ENCODE data around the gene CA14.
"Not testable (repeated sequence)": the region's sequence is repeated elsewhere in the genome, so short reads cannot be mapped to it uniquely, and the experiment has no call there.

Gene CA14

DNA sequence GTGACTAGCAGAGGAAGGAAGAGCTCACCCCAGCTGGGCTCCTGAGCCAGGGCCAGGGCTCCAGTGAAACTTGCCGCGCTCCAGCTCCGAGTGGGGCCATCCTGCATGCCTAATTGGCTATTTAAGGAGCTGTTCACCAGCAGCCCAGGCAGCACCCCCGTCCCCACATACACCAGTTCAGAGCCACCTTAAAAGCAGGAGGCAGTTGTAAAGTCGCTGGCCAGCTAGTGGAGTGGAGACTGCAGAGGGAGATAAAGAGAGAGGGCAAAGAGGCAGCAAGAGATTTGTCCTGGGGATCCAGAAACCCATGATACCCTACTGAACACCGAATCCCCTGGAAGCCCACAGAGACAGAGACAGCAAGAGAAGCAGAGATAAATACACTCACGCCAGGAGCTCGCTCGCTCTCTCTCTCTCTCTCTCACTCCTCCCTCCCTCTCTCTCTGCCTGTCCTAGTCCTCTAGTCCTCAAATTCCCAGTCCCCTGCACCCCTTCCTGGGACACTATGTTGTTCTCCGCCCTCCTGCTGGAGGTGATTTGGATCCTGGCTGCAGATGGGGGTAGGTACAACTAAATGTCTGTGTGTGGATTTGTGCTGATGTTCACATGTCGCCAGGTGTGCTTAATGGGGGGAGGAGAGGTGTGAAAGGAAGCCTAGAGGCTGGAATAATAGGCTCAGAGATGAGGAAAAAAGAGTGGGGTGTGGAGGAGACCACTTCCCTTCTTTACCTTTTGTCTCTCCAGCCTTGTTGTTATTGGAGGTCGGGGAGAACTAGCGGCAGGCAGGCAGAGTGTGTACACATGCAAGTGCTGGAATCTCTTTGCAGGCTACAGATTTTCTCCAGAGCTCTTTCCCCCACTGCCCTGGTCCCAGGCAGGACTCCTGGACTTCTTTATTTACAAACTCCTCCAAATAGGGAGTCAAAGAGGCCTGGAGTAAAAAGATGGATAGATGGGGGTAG lies at the start of gene CA14:
Gene CA14 (plus strand): TSS at position 151 of the 962 bp plus-strand sequence. CDS start 355 bp downstream, at position 506.
- no peak for DNase-seq

DNA sequence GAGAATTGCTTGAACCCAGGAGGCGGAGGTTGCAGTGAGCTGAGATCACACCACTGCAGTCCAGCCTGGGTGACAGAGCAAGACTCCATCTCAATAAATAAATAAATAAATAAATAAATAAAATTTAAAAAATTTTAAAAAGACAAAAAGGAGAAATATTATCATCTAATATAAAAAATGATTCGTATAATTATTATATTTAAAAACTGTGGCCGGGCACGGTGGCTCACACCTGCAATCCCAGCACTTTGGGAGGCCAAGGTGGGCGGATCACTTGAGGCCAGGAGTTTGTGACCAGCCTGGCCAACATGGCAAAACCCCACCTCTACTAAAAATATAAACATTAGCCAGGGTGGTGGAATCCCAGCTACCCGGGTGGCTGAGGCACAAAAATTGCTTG lies 49.1 kb upstream of the CA14 start:
- not testable (repeated sequence) for DNase-seq

DNA sequence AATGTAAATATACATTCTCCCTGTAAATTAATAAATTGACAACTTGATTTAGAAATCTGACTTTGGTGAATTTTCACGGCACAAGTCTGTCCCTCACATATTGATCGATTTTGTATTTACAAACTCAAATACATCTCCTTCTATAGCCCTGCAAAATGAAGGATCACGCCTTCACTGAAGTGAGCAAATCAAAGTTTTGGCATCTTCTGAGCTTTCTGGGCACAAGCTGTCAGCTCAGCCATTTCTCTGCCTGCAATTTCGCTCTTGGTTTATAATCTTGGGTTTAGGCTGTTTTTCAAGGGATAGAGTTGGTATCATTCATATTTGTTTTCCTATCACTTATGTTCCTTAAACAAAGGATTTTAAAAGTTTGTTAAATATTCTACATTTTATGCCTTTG lies 47.5 kb upstream of the CA14 start:
- no peak for DNase-seq

DNA sequence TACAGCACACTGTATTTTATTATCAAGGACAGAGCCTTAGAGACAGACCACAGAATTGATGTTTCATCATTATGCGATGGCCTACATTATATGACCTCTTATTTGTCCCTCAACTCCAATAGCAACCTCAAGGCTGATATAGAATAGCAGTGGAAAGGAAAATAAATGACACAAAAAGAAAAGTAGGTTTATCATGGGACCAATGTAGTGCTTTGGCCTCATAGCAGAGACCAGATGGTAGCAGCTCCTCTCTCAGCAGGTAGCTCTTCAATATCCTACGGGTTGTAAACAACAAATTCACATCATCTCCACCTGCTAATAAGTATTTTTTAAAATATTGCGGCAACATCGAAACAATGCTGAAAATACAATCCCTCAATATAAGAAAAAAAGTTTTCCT lies 46.9 kb upstream of the CA14 start:
- DNase-seq, result no peak

DNA sequence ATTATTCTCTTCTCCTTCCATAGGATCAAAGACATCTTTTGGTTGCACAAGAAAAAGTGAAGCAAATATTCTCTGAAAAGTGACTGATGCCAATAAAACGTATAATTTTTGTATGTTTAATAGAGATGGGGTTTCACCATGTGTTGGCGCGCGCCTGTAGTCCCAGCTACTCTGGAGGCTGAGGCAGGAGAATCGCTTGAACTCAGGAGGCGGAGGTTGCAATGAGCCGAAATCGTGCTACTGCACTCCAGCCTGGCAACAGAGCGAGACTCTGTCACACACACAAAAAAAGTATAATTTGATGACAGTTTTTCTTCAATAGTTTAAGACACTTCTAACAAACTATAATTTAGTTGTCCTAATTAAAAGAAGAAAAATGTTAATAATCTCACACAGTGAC lies 45.5 kb upstream of the CA14 start:
- no peak for DNase-seq

DNA sequence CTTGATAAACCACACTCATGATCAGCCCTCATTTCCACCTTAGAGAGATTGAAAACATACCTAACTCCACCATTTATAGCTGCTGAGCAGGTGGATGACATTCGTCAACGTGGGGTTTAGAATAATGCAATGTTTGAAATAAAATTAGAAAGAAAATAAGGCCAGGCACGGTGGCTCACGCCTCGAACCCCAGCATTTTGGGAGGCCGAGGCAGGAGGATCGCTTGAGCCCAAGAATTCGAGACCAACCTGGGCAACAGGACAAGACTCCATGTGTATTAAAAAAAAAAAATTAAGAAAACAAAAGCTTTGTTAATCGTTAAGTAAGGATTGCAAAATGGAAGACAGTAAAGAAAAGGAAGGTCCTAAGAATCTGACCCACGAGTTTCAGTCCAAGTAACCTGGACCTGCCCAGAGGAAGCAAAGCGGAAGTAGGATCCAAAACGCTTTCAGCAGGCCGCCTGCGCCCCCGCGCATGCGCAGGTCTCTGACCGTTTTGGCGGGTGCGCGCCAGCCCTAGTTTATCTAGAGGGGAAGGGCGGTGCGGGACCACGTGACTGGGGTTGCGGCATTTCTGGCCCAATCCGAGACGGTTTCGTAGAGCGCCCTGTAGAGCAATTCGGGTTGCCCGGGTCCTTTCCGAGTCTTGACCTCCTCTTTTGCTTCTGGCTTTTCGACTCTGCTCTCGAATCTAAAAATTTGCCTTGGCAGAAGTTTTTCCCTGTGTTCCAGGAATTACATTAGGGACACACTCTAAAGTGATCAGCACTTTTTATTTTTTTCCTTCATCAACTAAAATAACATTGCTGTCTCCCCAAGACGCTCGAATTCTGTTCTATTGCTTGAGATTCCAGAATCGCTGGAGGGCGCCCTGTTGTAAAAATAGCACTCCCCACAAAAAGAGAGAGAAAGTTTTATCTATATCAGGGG lies 44.1 kb upstream of the CA14 start:
- DNase-seq, result peak; percentile 75 to 93

DNA sequence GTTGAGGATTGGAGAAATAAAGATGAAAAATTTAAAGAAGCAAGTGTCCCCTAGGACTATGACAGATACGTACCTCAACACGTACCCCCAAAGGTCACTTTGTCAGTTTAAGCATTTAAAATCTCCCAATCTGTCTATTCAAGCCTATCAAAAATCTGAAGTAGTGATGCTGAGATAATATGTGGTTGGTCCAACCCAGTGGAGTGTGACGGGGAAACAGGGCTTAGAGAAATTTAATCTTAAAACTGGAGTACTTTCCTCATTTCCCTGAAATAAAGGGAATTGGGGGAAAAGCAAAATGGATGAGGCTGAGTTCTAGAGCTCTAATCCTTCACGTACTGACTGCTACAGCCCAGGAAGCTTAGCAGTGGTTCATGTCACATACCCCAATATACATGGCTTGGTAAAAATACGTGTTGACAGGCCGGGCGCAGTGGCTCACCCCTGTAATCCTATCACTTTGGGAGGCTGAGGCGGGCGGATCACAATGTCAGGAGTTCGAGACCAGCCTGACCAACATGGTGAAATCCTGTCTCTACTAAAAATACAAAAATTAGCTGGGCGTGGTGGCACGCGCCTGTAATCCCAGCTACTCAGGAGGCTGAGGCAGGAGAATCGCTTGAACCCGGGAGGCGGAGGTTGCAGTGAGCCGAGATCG lies 43.3 kb upstream of the CA14 start:
- DNase-seq, result not testable (repeated sequence)

DNA sequence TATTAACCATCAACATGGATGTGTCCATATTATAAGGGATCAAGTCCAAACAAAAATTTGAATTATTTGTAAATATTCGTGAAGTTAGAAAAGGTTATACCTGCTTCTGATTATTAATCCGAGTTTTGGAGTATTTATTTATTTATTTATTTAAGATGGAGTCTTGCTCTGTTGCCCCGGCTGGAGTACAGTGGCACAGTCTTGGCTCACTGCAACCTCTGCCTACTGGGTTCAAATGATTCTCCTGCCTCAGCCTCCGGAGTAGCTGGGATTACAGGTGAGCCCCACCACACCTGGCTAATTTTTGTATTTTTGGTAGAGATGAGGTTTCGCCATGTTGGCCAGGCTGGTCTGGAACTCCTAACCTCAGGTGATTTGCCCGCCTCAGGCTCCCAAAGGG lies 41.7 kb upstream of the CA14 start:
- DNase-seq, result not testable (repeated sequence)

DNA sequence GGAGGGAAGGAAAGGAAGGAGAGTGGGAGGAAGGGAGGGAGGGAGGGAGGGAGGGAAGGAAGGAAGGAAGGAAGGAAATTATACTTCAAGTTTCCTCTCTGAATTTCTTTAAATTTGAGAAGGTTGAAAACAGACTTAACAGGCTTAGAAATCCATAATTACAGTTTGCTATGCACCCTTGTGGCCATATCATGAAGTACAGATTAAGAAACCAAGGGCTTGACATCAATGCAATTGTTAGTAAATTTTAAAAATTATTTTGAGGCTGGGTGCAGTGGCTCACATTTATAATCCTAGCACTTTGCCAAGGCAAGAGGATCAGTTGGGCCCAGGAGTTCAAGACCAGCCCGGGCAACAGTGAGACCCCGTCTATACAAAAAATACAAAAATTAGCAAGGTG lies 36.0 kb upstream of the CA14 start:
- no peak for DNase-seq

DNA sequence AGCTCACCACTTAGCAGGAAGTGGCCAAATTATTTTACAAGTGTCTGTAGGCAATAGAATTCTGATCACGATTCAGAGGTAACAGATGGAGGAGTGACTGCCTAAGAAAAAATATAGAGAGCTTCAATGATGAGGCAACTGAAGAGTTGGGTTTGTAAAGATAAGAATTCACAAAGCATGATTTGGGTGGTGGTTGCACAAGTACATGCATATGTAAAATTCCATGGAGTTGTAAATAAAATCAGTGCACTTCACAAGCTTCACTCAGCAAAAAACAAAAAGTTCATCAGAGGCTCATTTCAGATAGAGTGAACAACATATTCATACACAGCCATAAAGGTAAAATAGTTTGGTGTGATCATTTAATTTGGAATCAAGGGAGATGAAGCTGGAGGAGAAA lies 32.6 kb upstream of the CA14 start:
- DNase-seq, result no peak

DNA sequence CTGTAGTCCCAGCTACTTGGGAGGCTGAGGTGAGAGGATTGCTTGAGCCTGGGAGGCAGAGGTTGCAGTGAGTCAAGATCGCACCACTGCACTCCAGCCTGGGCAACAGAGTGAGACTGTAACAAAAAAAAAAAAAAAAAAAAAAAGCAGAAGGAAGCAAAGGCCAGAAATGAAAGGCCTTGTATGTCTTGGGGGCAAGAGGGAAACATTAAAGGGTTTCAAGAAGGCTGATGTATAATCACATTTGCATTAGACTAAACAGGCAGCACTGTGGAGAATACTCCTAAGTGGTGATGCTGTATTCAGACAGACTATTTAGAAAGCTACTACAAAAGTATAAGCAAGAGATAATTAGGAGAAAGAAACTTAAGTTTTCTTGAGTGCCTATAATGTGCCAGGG lies 32.0 kb upstream of the CA14 start:
- no peak for DNase-seq

DNA sequence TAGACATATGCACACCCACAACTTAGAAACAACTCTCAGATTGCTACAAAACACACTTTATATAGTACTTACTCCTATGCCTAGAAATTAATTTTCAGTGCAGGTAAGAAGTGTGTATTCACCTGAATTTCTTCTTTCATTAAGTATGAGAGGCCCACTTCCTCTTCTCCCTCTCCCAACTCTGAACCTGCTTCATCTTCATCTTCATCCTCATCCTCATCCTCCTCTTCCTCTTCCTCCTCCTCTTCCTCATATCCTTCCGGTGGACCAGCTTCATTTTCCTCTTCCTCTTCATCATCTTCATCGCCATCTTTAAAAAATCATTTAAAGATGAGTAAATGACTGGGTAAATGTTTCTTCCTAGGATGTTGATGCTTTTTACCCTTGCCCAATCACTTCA lies 31.1 kb upstream of the CA14 start:
- no peak for DNase-seq

DNA sequence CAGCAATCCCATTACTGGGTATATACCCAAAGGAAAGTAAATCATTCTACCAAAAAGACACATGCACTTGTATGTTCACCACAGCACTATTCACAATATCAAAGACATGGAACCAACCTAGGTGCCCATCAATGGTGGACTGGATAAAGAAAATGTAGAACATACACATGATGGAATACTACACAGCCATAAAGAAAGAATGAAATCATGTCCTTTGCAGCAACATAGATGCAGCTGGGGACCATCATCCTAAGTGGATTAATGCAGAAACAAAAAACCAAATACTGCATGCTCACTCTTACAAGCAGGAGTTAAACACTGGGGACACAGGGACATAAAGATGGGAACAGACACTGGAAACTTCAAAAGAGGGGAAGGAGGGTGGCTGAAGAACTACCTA lies 30.3 kb upstream of the CA14 start:
- no peak for DNase-seq

DNA sequence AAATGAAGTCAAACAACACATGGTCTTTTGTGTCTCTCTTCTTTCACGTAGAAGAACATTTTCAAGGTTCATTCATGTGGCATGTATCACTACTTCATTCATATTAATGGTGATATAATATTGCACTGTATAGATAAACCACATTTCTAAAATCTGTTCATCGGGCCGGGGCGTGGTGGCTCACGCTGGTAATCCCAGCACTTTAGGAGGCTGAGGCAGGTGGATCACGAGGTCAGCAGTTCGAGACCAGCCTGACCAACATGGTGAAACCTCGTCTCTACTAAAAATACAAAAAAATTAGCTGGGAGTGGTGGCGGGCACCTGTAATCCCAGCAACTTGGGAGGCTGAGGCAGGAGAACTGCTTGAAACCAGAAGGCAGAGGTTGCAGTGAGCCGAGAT lies 29.3 kb upstream of the CA14 start:
- DNase-seq, result not testable (repeated sequence)

DNA sequence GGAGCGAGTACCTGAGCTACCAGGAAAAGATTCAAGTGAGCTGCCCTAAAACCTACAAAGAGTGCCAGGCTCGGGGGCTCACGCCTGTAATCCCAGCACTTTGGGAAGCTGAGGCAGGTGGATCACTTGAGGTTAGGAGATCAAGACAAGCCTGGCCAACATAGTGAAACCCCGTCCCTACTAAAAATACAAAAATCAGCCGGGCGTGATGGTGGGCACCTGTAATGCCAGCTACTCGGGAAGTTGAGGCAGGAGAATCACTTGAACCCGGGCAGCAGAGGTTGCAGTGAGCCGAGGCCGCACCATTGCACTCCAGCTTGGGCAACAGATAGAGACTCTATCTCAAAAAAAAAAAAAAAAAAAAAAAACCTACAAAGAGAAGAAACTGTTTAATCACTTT lies 24.7 kb upstream of the CA14 start:
- DNase-seq, result not testable (repeated sequence)

DNA sequence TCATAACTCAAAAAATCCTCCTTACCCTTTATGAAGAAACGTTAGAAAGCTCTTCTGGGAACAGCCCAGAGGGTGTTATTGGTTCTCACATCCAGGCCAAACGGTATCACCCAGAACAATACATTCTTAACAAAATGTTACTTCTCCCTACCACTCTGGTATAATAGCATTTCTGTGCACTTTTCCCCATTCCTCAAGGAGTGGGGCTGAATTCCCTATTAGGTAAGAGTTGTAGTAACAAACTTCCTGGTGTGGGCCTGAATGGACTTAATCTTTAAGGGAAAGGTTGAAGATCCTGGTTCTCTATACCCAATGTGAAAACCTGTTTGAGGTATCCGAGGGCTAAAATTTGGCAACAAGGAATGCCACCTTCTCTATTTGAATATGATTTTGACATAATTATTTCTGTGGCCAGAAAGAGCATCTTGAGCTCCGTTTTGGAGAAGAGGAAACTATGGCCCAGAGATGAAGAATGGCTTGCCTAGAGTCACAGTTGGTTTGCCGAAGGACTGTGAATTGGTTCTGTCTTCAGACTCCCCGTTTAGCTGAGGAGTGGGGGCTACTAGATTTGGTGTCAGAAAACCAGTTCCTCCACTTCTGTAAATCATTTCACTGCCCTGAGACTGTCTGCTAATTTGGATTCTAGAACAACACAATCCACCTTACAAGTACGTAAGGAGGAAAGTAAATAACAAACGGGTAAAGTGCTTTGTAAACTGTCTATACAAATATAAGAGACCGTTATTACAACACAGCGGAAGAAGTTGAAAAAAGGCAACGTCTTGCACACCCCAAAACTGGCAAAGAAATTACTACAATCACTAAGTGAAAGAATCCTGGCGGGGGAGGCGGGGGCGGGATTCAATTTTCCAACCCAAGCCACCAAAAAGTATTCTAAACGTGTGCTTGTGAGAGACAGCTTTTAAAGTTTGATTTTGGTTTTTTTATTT lies 23.9 kb upstream of the CA14 start:
- peak in 1 of 2 donors; percentile 38 for DNase-seq

DNA sequence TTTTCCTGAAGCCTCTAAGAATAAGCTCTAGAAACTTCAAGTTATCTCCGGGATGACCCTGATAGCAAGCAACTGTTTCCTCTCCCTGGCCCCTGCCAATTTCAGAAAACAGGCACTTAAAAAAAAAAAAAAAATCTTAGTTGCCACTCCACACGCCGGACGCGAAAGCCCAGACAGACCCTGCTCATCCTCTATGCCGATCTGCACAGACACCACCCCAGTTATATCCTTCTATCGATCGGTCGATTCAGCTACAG lies 23.3 kb upstream of the CA14 start:
- DNase-seq, result no peak

DNA sequence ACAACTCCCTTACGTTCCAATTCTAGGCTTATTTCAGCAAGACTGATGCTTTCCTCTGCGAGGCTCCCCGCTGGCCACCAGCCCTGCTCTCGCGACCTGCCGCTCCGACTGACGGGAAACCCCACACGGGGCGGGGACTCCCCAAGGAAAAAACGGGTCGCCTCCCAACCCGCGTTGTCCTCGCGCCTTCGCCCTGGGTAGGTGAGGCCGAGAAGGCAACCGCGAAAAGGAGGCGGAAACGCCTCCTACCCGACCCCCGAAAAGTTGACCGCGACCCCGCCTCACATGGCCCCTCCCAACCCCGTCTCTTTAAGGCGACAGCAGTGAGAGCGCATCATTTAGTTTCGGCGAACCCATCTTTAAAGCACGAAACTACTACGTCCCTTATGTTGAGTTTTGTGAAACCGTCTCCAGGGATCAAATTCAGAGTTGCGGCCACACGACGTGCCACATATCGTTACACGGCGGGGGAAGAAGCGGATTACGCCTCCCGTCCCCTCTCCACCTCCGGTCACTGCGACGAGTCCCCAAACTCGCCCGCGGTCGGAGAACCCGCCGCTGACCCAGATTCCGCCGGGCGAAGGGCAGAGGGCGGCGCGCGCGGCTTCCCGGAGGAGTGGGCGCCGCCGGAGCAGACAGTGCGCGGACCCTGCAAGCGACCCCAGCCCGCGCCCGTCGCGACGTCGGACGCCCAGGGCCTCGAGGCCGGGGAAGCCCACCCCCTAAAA lies 22.8 kb upstream of the CA14 start:
- DNase-seq, result peak; percentile 55 to 73

DNA sequence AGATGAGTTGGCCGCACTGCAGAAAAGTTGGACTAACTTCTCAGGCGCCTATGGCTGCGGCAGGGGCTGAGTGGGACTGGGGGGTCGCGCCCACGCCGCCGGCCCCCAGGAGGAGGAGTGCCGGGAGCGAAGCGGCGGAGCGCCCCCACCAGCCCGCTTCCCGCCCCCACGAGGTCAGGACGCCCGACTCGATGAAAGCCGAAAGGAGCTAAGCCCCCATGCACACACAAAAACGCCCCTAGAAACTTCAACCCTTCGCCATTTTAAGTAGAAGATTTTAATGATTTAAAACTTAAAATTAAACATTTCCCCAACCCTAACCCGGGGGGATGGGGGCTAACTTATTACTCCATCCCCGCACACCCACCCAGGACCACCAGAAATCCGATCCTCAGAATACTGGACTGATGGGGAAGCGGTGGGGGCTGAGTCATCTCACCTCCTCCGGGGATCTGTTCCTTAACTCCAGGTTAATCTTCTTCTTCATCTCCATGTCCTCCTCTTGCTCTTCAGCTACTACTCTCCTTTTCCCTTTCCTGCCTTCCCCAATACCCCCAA lies 22.2 kb upstream of the CA14 start:
- DNase-seq, result no peak

DNA sequence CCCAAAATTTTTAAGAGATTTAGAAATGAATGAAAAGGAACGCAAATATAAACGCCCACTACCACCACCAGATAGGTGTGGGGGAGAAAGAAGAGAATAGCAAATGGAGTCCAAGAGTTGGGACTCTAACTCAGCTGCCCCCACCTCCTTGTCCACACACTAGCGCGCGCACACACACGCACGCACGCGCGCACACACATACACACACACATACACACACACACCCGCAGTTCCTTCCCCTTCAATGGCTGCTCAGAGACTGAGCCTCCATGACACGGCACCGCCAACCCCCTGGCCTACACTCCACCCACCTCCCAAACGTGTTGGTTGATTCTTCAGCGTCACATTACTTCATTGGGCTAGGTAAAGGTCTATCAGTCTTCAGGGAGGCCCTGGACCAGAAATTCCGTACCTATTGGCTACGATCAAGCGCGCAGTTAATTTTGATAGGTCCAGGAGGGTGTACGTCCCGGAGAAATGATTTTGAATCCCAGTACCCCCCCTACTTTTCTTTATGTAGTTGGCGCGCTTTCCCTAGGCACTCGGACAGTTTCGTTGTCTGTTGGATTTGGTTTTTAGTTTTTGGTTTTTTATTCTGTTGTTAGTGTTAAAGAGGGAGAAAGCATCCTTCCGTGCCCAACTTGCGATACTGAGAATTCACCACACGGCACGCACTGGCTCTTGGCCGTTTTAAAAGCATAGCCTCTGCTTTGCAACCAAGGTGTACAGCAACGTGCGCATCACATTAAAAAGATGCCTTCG lies 21.5 kb upstream of the CA14 start, which contains the start of gene ANP32E:
Gene ANP32E (minus strand): TSS at position 261 of the 762 bp plus-strand sequence. CDS start 326 bp downstream, outside the sequence.
- peak; percentile 58 to 98 for DNase-seq
